Smooth muscle cell (in vitro differentiated cells): ENCODE data around the gene GMEB1. TPM values are rescaled to one million over a fixed set of nuclear protein-coding genes. Genes with fewer than 3 reads are reported as not detected.

Experiments
- DNase-seq: peaks from one replicate; lab custom pipeline; 2025; ENCODE audit not compliant: unreplicated experiment; lab: John Stamatoyannopoulos, UW
- H2AFZ ChIP-seq: fragments of 200-600 bp; sonication (generic); 2 replicates; pipeline ENCODE4 v1.6.0; 2016; ENCODE audit warnings: antibody characterized with exemption, low read depth, mild to moderate bottlenecking
- H3F3A ChIP-seq: fragments of 200-600 bp; sonication (generic); 2 replicates; pipeline ENCODE4 v1.6.0; 2017; ENCODE audit warnings: antibody characterized with exemption, low read depth
- H3K27ac ChIP-seq: fragments of 200-600 bp; sonication (generic); 2 replicates; pipeline ENCODE4 v1.5.1; 2016; ENCODE audit warnings: low read depth, mild to moderate bottlenecking
- H3K27me3 ChIP-seq: fragments of 200-600 bp; sonication (generic); 2 replicates; pipeline ENCODE4 v1.6.1; 2016; ENCODE audit warnings: low read depth, mild to moderate bottlenecking
- H3K36me3 ChIP-seq: fragments of 200-600 bp; sonication (generic); 2 replicates; pipeline ENCODE4 v1.5.1; 2016; ENCODE audit warnings: low read depth
- H3K4me1 ChIP-seq: fragments of 200-600 bp; sonication (generic); 2 replicates; pipeline ENCODE4 v1.5.1; 2016; ENCODE audit warnings: low read depth
- H3K4me2 ChIP-seq: fragments of 200-600 bp; sonication (generic); 2 replicates; pipeline ENCODE4 v1.6.0; 2016; ENCODE audit warnings: mild to moderate bottlenecking
- H3K4me3 ChIP-seq: fragments of 200-600 bp; sonication (generic); 2 replicates; pipeline ENCODE4 v1.5.1; 2016; ENCODE audit warnings: mild to moderate bottlenecking
- H3K79me2 ChIP-seq: fragments of 200-600 bp; sonication (generic); 2 replicates; pipeline ENCODE4 v1.6.0; 2016; ENCODE audit warnings: low read depth, mild to moderate bottlenecking
- H3K9ac ChIP-seq: fragments of 200-600 bp; sonication (generic); 2 replicates; pipeline ENCODE4 v1.6.0; 2016; ENCODE audit warnings: low read depth
- H3K9me3 ChIP-seq: fragments of 200-600 bp; sonication (generic); replicated peaks from 2 replicates; pipeline ENCODE4 v1.5.1; 2016; ENCODE audit warnings: low read depth
- H4K20me1 ChIP-seq: fragments of 200-600 bp; sonication (generic); 2 replicates; pipeline ENCODE4 v1.6.0; 2016; ENCODE audit warnings: low read depth
- WGBS: methylation state at CpG from one replicate; pipeline ENCODE4 v1.1.7; 2016; ENCODE audit warnings: low lambda C conversion rate; 5-methylcytosine and 5-hydroxymethylcytosine counted together
- polyA plus RNA-seq: library from polyadenylated mRNA; unstranded; fragments of >200 nt; fragmentation: Nextera tagmentation; extraction: Ambion mirVana; gene quantifications from 2 replicates; pipeline ENCODE4 v1.2.1, GENCODE V29; 2016
- small RNA-seq: library from RNA; depleted of rRNA; stranded (forward); fragments of <200 nt; gene quantifications from one replicate; pipeline ENCODE3, GENCODE V24; 2014
- total RNA-seq: library from RNA; depleted of rRNA; stranded (reverse); fragments of >200 nt; gene quantifications from 2 replicates; pipeline ENCODE4 v1.2.3, GENCODE V29; 2014
- TF ChIP-seq, protein P1 (sequence below): fragments of 200-600 bp; sonication (generic); IDR thresholded peaks from 2 replicates; pipeline ENCODE4 v1.5.1; 2017; ENCODE audit warnings: borderline replicate concordance, mild to moderate bottlenecking, antibody characterized with exemption; ENCODE audit not compliant: insufficient read depth, poor library complexity, severe bottlenecking

The GMEB1 gene
- total and polyA plus RNA-seq, 2 experiments from 2014 or later: 13.0 to 16.3 TPM

- peaks cover 4% of the 10 kb centered on the region for H3K4me1 ChIP-seq
- H3K4me3 ChIP-seq: no peak overlapping the region
- H3K36me3 ChIP-seq: peaks cover 3% of the 10 kb centered on the region
- peaks cover 100% of the 10 kb centered on the region for H3K79me2 ChIP-seq
- H2AFZ ChIP-seq: no peak overlapping the region
- H3K9me3 ChIP-seq: no peaks in the 10 kb centered on the region
- TF ChIP-seq, protein P1, sequence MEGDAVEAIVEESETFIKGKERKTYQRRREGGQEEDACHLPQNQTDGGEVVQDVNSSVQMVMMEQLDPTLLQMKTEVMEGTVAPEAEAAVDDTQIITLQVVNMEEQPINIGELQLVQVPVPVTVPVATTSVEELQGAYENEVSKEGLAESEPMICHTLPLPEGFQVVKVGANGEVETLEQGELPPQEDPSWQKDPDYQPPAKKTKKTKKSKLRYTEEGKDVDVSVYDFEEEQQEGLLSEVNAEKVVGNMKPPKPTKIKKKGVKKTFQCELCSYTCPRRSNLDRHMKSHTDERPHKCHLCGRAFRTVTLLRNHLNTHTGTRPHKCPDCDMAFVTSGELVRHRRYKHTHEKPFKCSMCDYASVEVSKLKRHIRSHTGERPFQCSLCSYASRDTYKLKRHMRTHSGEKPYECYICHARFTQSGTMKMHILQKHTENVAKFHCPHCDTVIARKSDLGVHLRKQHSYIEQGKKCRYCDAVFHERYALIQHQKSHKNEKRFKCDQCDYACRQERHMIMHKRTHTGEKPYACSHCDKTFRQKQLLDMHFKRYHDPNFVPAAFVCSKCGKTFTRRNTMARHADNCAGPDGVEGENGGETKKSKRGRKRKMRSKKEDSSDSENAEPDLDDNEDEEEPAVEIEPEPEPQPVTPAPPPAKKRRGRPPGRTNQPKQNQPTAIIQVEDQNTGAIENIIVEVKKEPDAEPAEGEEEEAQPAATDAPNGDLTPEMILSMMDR: no peak
- H3K27ac ChIP-seq: no peak overlapping the region
- no peaks in the 10 kb centered on the region for H3F3A ChIP-seq
- H4K20me1 ChIP-seq: peaks cover 100% of the 10 kb centered on the region
- no peak overlapping the region for H3K4me2 ChIP-seq
- 99% methylated on average over 3 of the region's 3 CpGs for WGBS
- DNase-seq: no peak
- no peak overlapping the region for H3K9ac ChIP-seq
- no peaks in the 10 kb centered on the region for H3K27me3 ChIP-seq
Observed at GRCh38 chr1:28759257-28759656, 90.7 kb downstream of the GMEB1 start.

- peaks cover 3% of the 10 kb centered on the region for H3K36me3 ChIP-seq
- no peaks in the 10 kb centered on the region for H3K4me1 ChIP-seq
- no peak overlapping the region for H3K27ac ChIP-seq
- no peaks in the 10 kb centered on the region for H3K27me3 ChIP-seq
- no peak overlapping the region for H3K4me3 ChIP-seq
- TF ChIP-seq, protein P1: no peak
- no peaks in the 10 kb centered on the region for H3K9me3 ChIP-seq
- WGBS: 98% methylated on average over 5 of the region's 5 CpGs
- H2AFZ ChIP-seq: no peak overlapping the region
- H4K20me1 ChIP-seq: peaks cover 100% of the 10 kb centered on the region
- no peak overlapping the region for H3K9ac ChIP-seq
- no peak for DNase-seq
- H3K79me2 ChIP-seq: peaks cover 100% of the 10 kb centered on the region
- no peak overlapping the region for H3K4me2 ChIP-seq
- H3F3A ChIP-seq: no peaks in the 10 kb centered on the region
Observed at GRCh38 chr1:28761189-28761588, 92.6 kb downstream of the GMEB1 start.

DNA sequence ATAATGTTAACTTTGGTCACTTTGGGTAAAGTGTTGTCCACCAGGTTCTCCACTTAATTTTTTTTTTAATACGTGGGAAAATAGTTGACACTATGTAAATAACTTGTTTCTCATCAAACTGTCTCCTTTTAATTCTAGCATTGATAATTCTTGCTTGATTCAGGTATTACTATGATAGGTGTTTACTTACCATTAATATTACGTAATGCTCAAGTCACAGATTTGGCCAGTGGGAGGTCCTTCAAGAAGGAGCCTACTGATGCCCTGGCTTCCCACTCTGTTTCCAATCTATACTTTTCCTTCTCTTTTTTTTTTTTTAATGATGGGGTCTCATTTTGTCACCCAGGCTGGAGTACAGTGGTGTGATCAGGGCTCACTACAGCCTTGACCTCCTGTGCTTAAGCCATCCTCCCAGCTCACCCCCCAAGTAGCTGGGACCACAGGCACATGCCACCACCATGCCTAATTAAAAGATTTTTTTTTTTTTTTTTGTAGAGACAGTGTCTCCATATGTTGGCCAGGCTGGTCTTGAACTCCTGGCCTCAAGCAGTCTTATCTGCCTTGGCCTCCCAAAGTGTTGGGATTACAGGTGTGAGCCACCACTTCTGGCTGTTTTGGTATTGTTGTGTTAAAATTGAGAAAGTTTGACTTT lies 98.1 kb downstream of the GMEB1 start:
- no peak overlapping the region for H3K4me2 ChIP-seq
- no peak for DNase-seq
- peaks cover 100% of the 10 kb centered on the region for H4K20me1 ChIP-seq
- no peaks in the 10 kb centered on the region for H3K27me3 ChIP-seq
- TF ChIP-seq, protein P1: no peak
- no peak overlapping the region for H3K9ac ChIP-seq
- 93% methylated on average over 2 of the region's 2 CpGs for WGBS
- H3K4me1 ChIP-seq: no peaks in the 10 kb centered on the region
- H3K27ac ChIP-seq: no peak overlapping the region
- H3K9me3 ChIP-seq: no peaks in the 10 kb centered on the region
- H3K4me3 ChIP-seq: no peak overlapping the region
- peaks cover 9% of the 10 kb centered on the region for H3K36me3 ChIP-seq
- H3F3A ChIP-seq: no peaks in the 10 kb centered on the region
- no peak overlapping the region for H2AFZ ChIP-seq
- H3K79me2 ChIP-seq: peaks cover 63% of the 10 kb centered on the region

Small RNA genes within 50 kb of the gene (small RNA-seq; reads per million reads assigned to genes)
- gene RF00422 (not detected), gene RNU11 (not detected)

Other genes with a start within 250 kb of the GMEB1 start
- 8.9 and 20.1 TPM in 2 replicates for gene RCC1, start 162.7 kb upstream of the GMEB1 start, total RNA-seq
- gene RCC1, start 162.7 kb upstream of the GMEB1 start, polyA plus RNA-seq: 10.5 and 16.1 TPM in 2 replicates
- 12.0 and 25.1 TPM in 2 replicates for gene TRNAU1AP, start 115.7 kb upstream of the GMEB1 start, total RNA-seq
- gene TRNAU1AP, start 115.7 kb upstream of the GMEB1 start, polyA plus RNA-seq: 13.8 and 26.2 TPM in 2 replicates
- gene RAB42, start 76.5 kb upstream of the GMEB1 start, total RNA-seq: 4.7 and 8.6 TPM in 2 replicates
- 9.0 and 9.7 TPM in 2 replicates for gene RAB42, start 76.5 kb upstream of the GMEB1 start, polyA plus RNA-seq
- 33.4 and 34.8 TPM in 2 replicates for gene TAF12, start 25.7 kb upstream of the GMEB1 start, total RNA-seq
- 44.9 and 47.1 TPM in 2 replicates for gene TAF12, start 25.7 kb upstream of the GMEB1 start, polyA plus RNA-seq
- gene RNU11, start 20.2 kb upstream of the GMEB1 start, total RNA-seq: not detected in 2 replicates
- gene RNU11, start 20.2 kb upstream of the GMEB1 start, polyA plus RNA-seq: 16.9 TPM in 1 of 2 replicates, not detected in the other
- gene YTHDF2, start 68.2 kb downstream of the GMEB1 start, total RNA-seq: 76.8 and 77.5 TPM in 2 replicates
- gene YTHDF2, start 68.2 kb downstream of the GMEB1 start, polyA plus RNA-seq: 68.4 and 79.1 TPM in 2 replicates
- 0.90 and 0.94 TPM in 2 replicates for gene OPRD1, start 143.4 kb downstream of the GMEB1 start, total RNA-seq
- gene OPRD1, start 143.4 kb downstream of the GMEB1 start, polyA plus RNA-seq: 0.48 and 1.5 TPM in 2 replicates
- 20.2 and 58.0 TPM in 2 replicates for gene EPB41, start 245.8 kb downstream of the GMEB1 start, total RNA-seq
- gene EPB41, start 245.8 kb downstream of the GMEB1 start, polyA plus RNA-seq: 4.7 and 6.2 TPM in 2 replicates